ELF-1 (cell line): Measurements from ENCODE around the gene KLF3.
A peak's percentile ranks its signal among the peaks of the same experiment; 100 is the strongest.

ENCODE experiments used
- DNase-seq: peaks from one replicate; pipeline ENCODE4 v3.0.0-alpha.2; 2016; ENCODE audit warnings: low read depth, low spot score

KLF3 gene

DNA sequence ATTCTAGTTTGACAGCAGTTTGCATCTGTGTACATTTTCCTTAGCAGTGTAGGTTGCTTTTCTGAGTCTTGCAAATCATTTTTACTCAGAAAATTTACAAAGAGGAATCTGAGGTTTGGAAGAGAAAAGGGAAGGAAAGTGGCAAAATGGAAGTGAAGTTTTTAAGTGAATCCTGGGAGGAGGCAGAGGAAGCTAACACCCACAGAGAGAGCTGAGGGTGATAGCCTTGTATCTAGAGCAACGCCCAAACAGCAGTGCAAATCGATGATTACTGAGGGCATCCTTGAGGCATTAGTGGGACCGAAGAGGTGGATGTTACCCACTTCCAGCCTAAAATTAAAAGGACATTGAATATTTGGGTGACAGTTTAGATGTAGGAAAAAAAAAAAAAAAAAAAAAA is 31.8 kb downstream of the KLF3 start:
- no peak for DNase-seq

DNA sequence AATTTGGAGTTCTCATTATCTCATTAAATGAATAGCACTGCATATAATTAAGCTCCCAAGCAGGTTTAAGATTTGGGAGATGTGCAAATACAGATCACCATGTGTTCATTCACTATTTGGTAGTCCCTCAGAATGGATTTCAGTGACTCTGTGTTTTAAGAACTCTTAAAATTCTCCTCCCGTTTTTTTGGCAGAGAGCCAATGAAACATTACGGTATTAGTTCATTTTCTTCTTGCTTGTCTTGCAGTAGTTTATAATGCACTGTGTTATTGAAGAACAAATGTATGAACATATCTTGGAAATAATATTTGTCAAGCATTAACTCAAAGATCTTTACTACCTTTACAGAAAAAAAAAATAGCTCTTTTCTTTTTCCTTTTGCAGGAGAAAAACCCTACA is 32.7 kb downstream of the KLF3 start:
- DNase-seq, result no peak

DNA sequence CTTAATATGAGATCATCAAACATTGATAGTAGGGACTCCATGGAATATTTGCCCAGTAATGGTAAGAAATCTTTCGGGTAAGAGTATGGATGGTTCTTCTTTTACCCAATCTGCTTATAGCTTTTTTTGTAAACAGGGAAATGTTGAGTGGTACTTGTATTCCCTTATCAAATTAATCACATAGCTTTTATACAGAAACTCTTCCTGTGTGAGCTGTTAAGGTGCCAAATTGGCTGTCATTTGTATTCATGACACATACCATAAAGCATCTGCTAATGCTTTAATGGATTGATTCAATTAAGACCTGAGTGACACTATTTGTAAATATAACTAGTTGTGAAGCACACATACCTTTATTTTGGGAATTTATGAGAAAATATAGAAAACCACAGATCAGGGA is 34.2 kb downstream of the KLF3 start:
- no peak for DNase-seq

DNA sequence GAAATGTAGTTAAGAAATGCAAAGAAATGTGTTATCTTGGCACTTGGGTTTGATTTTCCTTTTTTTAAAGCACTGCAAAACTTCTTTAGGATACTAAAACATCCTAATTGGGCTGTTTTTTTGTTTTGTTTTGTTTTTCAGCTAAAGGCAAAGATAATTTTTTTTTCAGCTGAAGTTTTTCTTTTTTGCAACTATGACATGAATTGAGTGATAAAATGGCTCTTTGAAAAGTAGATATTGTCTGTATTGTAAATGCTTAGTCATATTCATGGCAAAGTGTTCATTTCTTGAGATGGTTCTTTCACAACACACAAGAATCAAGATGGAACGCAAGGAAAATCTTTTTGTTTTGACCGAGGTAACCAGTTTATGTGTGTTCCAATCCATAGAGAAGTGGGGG is 35.1 kb downstream of the KLF3 start:
- DNase-seq, result no peak

DNA sequence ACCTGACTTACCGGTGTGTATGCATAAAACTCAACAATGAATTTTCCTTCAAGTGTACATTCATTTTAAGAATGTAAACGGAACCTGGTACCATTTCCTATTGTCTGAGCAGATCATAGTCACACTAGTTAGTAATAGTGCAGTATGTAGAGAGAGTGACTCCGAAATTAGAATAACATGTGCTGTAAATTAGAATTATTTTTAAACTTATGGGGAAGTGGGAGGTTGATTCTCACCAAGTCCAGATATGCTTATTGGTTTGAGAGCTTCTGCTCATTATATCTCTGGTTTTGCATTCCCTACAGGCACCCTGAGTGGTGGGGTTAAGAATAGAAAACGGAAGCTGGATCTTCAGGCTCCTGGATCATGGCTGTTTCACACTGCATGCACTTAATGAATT is 39.6 kb downstream of the KLF3 start:
- DNase-seq, result no peak

DNA sequence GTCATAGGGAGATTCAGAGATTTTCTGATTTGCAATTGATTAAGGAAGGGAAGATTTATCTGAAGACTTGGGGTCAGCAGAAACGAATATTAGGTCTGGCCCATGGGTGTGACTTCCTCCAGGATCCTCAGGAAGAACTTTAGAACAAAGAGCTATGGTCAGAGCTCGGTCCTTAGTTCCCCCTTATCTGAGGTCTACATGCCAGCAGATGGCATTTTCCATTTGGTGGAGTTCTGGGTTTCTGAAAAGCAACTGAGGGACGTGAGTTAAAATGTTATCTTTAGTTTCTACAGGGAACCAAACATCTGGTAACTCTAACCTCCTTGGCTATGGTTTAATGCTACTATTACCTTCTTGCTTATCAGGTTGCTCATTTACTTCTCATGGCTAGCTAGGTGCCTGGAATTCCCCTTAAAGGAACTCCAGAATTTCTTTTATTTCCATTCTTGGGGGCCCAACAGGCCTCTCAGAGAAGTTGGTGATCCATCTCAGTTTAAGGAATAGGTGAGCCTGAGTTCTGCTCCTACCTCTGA is 40.7 kb downstream of the KLF3 start:
- no peak for DNase-seq

GRCh38 chr4:38706301-38706700 is 42.3 kb downstream of the KLF3 start:
- peak; percentile 20 for DNase-seq

GRCh38 chr4:38710053-38710452 is 46.1 kb downstream of the KLF3 start:
- DNase-seq, result no peak

DNA sequence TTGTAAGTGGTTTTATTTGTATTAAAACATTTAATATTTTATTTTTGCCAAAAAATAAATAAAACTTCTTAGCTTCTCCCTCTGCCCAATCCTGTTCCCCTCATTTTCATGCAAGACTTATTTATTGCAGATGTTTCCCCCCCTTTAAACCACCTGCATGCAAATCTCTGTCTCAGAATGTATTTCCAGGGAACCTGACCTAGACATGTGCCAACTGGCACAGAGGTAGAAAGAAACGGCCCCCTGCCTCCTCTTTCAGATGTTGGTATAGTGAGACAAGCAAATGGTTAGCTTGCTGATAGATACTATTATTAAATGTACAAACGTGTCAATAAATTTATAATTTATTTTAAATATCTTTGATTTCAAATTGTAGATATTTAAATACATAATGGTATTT is 47.1 kb downstream of the KLF3 start:
- DNase-seq, result no peak

DNA sequence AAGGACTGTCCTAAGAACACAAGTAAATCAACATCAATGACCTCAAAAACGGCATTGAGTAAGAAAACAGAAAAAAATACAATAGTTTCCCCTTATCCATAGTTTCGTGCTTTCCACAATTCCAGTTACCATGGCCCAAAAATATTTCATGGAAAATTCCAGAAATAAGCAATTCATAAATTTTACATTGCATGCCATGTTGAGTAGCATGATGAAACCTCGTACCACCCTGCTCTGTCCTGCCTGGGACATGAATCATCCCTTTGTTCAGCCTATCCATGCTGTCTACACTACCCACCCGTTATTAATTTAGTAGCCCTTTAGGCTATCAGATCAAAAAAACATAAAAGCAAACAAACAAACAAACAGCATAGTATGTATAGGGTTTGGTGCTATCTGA is 51.1 kb downstream of the KLF3 start:
- no peak for DNase-seq

GRCh38 chr4:38716256-38716655 is 52.3 kb downstream of the KLF3 start:
- no peak for DNase-seq

DNA sequence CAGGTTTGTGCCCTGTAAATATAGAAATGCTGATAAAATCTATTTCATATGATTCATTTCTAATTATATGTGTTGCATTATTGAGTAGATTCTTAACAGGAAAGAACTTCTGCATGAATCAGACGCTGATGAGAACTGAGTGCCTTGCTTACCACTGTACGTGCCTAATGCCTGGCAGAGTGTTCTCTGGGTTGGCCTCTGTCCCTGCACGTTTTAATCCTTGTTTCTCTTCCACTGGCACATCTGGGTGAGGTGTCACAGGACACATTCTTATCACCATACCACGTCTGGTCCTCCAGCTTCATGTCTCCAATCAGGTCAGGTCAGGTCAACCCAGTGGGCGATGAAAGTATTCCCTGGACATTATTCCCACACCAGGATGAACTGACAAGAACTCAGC is 53.6 kb downstream of the KLF3 start:
- no peak for DNase-seq

DNA sequence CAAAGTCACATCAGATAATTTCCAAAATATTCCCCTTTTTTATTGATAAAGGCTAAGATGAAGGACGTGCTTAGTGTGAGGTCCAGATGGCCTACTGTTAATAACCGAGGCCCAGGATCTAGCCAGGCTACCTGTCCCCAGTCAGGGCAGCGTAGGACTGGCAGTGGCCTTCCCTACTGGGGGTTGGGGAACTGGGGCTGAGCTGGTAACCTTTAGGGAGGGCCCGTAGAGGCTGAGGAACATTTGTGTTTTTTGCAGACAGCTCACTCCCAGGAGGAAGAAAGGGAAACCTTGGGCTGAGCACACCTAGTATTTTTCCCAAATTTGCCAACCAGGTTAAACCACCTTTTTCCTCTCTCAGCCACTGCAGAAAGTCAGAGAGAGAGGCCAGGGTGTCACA is 59.1 kb downstream of the KLF3 start:
- DNase-seq, result no peak

DNA sequence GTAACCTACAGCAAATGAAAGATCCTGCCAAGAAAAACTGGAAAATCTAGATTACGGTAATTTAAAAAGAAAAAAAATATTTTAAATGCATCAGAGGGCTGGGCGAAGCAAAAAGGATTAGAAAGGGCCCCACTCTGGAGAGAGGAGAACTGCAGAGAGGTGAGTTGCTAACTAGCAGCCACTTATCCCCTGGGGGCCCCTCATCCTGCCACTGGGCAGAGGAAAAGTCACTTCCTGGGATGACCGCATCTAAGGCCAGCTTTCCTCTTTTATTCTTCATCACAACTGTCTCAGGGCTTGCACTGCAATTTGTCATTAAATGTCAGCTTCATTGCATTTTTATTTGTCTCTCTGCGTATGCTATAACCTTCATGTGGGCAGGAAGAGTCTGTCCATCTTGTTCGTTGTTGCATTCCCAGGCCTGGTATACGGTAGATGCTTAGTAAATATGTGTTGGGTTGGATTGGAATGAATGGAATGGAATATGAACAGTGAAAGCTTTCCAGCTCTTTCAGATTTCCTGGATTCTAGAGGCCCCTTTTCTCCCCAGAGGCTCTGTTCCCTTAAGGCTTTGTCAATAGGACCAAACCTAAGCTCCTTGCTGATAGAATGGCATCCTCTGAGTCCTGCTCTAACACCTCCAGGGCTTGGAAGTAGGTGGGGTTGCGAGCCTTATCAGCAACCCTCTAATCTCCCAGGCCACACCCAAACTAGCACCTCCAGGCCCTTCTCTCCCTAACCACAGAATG is 59.9 kb downstream of the KLF3 start:
- peak; percentile 89 for DNase-seq

DNA sequence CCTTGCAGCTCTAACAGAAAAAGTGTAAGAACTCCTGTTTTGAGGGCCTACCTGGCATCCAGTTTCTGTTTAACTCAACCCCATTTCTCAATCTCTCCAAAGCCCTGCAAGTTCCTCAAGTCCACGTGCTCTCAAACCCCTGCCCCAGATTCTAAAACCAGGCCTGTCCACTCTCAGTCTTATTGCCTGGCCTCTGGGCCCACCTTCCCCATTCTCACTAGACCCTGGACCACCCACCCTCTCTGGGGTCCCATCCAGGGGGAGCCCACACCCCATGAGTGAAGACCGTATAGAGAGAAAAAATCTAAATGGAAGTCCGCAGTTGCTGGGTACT is 60.4 kb downstream of the KLF3 start:
- no peak for DNase-seq

- peak; percentile 30 for DNase-seq
These were observed 64.7 kb downstream of the KLF3 start for GRCh38 chr4:38728631-38729141.

GRCh38 chr4:38730493-38730829 is 66.5 kb downstream of the KLF3 start:
- DNase-seq, result no peak

DNA sequence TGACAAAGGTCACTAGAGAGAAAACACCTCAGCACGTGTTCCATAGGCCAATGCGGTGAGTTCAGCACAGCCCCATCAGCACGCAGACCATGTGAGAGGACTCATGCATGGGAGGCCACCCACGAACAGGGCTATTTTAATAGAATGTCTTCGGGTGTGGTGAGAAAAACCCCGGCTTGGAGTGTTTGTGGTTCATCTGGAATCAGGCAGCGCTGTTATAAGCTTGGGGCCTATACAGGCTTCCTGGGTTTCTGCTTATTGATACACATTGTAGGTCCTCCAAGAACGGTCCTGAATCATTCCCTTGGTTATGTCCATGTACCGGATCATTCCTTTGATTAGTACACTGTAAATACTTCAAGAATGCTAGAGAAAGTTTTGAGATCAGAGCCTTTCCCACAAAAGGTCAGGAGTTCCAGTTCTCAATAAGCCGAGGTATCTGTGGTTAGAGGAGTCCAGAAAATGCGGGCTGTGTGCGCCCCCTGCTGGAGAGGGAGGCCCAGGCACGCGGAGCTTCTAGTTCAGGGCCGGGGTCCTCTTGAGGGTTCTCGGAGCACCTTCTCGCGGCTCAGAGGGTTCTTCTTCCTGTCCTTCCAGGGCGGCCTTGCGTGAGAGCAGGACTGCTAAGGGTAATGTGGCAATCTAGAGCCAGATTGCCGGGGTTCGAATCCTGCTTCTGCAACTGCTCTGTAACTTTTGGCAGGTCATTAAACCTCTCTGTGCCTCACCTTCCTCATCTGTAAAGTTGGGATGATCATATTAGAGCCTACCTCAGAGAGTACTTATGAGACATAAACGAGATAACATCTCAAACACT is 67.0 kb downstream of the KLF3 start:
- DNase-seq, result peak; percentile 96

DNA sequence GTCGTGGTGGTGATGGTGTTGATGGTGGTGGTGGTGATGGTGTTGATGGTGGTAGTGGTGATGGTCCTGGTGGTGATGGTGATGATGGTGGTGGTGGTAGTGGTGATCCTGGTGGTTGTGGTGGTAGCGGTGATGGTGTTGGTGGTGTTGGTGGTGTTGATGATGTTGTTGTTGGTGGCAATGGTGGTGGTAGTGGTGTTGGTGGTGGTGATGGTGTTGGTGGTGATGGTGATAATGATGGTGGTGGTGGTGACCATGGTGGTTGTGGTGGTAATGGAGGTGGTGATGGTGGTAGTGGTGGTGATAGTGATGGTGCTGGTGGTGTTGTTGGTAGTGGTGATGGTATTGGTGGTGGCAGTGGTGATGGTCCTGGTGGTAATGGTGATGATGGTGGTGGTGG is 69.7 kb downstream of the KLF3 start:
- DNase-seq, result no peak

GRCh38 chr4:38734446-38734845 is 70.4 kb downstream of the KLF3 start:
- no peak for DNase-seq

- DNase-seq, result no peak
These were observed 70.9 kb downstream of the KLF3 start for GRCh38 chr4:38734911-38735310.

- DNase-seq, result no peak
These were observed 71.9 kb downstream of the KLF3 start for GRCh38 chr4:38735870-38736269.
